T-helper 2 cell treated with Interferon-gamma antibody and Interleukin-4, amounts not matched to agents 100 ng/mL and 5 ng/mL, for 36 hours (primary cell): Measurements from ENCODE around the gene SUSD4. TPM values are rescaled to one million over a fixed set of nuclear protein-coding genes. Genes with fewer than 3 reads are reported as not detected.

Experiments used
- intact Hi-C: fragments of 100-400 bp; cut with micrococcal nuclease; formaldehyde crosslinking; loops from one replicate; pipeline ENCODE4 v1.15.1; 2023
- total RNA-seq: library from RNA; stranded (reverse); gene quantifications from 2 replicates; pipeline ENCODE4 v1.2.3, GENCODE V29; 2022

The SUSD4 gene
- total RNA-seq, 1 donor from 2014 or later: 2.4 TPM

DNA sequence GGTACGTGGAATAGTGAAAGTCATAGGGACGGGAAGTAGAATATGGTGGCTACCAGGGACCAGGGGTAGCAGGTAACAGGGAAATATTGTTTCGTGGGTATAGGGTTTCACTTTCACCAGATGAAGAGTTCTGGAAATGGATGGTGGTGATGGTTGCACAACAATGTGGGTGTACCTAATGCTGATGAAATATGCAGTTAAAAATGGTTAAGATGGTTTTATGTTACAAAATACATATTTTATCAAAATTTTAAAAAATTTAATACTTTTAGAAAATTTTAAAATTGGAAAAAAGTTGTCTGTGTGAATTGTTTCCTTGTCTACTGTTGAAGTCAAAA is 165.4 kb downstream of the SUSD4 start:
- intact Hi-C loops: no loop called here

DNA sequence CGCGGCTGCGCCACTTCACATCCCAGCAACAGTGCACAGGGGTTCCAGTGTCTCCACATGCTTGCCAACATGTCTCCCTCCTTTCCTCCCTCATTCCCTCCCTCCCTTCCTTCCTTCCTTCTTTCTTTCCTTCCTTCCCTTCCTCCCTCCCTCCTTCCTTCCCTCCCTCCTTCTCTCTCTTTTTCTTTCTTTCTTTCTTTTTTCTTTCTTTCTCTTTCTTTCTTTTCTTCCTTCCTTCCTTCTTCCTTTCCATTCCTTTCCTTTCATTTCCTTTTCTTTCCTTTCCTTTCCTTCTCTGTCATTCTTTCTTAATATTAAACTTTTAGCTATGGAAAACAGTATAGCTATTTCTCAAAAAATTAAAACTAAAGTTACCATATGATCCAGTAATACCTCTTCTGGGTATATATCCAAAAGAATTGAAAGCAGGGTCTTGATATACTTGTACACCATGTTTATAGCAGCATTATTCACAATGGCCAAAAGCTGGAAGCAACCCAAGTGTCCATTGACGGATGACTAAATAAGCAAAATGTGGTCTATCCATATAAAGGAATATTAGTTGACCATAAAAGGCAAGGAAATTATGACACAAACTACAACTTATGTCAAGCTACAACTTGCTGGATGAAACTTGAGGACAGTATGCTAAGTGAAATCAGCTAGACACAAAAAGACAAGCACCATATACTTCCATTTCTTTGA is 165.9 kb downstream of the SUSD4 start:
- intact Hi-C loops: no loop called here

DNA sequence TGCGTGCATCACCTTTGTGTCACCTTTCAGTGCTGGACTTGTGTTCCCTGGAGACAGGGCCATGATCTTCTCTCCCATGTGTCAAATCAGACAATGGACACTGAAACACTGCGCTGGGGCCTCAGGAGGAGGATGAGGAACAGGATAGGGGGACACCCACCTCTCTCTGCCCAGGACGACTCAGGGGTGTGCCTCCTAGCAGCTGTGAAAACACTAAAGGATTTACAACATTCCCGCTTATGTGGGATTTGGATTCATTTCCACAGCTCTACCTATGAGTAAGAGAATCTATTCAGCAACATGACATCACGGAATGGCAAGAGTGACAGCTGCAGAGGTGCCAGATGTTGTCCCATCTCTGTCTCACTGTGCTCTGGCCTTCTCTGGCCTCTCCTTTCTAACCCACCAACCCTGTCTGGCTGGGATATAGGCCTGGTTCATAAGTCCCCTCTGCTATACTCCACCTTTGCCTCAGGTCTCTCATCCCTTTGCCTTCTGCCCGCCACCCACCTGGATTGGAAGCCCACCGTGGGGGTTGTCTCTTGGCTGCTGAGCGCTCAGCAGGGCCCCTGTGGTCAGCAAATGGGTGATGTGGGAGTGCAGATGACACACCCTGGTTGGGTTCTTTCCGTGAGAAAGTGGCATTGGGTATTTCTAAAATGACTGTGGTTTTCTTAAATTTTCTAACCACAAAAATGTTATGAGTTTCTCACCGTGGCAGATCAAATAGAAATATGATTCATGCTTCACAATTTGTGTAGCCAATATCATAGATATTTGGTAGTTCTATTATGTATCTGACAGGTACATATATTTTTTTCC is 173.9 kb downstream of the SUSD4 start:
- intact Hi-C loops: loop anchor here (1.0 kb wide), 1 partner anchor 40 kb away; no protein-coding TSS in a partner anchor

DNA sequence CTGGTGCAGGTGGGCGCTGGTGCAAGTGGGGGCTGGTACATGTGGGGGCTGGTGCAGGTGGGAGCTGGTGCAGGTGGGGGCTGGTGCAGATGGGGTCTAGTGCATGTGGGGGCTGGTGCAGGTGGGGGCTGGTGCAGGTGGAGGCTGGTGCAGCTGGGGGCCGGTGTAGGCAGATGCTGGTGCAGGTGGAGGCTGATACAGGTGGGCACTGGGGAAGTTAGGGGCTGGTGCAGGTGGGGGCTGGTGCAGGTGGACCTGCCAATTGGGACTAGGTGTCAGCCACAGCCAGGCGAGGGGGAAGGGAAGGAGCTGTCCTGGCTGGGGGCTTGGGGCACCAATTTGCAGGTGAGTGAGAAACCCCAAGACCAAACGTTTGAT is 174.5 kb downstream of the SUSD4 start:
- intact Hi-C loops: no loop called here

DNA sequence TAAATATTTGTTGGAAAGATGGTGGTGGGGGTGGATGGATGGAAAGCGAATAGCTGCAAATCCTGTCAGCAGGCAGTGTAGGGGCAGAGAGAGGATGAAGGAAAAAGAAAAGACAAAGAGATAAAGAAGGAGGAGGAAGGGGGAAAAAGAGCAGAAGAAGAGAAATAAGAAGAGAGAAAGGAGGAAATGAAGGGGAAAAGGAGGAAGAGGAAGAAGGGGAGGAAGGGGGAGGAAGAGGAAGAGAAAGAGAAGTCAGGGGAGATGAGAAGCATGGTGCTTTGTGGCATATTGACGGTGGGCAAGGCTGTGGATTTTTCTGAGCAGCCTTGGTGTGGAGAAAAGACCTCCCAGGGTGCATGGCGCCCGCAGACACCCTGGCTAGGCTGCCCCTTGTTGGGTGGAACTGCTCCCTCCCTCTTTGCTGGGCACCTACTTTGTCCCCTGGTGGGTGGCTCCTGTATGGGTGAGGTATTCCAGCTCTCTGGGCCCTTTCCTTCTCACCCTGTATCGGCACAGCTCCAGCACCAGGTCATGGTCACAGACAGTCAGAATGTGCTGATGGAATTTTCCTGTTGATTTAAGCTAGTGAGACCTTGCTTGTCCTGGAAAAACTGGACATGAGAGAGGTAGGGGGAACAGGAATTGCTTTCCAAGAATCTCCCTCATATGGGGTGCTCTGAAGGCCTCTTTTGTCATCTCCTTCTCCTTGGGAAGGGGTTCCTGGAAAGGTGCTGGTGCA is 175.2 kb downstream of the SUSD4 start:
- intact Hi-C loops: no loop called here

DNA sequence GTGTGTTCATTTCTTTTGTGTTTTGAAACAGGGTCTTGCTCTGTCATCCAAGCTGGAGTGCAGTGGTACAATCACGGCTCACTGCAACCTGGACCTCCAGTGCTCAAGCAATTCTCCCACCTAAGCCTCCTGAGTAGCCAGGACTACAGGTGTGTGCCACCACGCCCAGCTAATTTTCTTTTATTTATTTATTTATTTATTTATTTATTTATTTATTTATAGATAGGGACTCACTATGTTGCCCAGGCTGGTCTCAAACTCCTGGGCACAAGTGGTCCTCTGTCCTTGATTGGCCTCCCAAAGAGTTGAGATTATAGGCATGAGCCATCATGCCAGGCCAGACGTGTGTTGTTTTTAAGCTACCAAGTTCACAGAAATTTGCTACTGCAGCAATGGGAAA is 177.2 kb downstream of the SUSD4 start:
- intact Hi-C loops: no loop called here

DNA sequence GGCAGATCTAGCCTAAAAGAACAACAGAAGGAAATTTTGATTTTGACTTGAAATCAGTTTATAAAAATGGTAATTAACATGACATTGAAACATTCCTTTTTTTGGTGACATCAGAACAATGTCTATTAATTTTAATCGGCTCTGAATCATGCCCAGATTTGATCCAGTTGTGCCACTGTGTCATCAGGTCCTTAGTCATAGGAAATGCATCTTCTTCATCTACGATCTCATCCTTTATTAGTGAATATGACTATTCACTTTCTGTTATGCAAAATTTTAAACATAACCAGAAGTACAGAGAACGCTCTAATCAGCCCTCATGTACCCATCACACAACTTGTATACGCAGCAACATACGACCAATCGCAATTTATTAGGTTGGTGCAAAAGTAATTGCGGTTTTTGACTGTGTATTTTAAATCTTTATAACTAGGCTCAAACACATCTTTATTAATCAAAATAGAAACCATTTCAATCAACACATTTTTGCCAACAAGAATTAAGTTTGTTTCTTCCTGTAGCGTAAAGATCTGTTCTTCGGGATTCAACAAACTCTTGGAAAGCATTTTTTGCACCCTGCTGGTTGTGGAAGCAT is 180.6 kb downstream of the SUSD4 start:
- intact Hi-C loops: no loop called here

DNA sequence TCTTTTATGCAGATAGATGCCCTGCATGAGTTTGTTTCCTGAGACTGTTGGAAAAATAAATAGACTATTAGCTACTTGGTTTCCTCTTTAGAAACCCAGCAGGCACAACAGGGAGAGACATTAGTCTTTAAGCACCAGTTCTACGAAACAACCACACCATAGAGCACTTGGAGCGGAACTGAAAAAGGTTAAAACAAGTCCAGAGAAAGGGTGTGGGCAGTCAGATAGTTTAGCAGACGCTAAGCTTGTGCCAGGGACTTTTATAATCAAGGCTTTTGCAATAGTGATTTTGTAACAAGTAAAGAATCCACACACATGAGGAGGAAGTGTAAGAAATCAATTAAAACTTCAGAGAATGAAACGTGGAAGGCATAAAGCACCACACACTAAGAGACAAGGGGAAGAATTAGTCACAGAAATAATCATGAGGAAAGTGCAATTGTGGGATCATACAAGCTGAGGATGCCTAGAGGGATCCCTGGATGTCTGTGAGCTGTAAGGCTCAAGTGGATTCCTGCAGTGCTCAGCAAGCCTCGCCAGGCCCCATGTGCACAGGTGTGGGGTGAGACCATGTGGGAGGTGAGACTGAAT is 183.2 kb downstream of the SUSD4 start:
- intact Hi-C loops: no loop called here

DNA sequence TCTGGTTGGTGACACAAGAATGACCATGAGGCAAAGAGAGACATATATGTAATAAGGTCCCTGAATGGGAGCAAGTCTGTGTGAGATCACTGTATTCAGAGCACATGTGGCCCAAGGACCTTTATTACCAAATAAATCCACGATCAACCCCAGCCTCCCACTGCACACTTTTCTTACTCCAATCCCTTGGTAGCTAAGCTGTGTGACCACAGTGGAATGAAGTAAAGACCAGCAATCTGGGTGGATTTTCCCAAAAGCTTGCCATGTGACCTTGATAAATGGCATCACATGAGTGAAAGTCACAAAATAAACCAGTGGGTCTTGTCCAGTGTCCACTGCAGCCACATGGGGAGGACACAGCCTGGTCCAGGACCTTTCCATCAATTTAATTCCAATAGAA is 184.2 kb downstream of the SUSD4 start:
- intact Hi-C loops: no loop called here

DNA sequence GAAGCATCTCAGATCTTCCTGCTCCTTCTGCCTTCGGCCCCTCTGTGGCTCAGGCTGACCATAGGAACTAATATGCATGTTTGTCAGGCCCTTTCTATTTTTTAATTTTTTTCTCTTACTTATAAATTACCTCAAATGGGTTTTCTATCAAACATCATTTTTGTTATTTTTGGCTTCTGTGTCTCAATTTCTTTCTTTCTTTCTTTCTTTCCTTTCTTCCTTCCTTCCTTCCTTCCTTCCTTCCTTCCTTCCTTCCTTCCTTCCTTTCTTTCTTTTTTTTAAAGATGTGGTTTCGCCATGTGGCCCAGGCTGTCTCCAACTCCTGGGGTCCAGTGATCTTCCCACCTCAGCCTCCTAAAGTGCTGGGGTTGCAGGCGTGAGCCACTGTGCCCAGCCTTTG is 184.7 kb downstream of the SUSD4 start:
- intact Hi-C loops: no loop called here

DNA sequence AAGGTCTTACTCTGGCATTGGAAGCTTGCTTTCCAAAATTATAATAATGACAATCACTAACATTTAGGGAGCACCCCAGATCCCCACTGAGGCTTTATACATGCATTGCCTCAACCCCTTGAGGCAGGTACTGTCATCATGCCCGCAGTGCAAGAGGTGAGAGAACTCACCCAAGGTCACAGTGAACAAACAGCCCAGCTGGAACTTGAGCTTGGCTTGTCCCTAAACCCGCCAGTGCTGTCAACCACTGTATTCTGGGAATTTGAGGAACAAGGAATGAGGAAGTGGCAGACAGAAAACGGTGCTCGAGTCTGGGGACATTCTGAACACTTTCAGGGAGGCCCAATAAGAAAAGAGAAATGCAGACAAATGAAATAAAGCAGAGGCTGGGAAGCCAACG is 186.3 kb downstream of the SUSD4 start:
- intact Hi-C loops: no loop called here

DNA sequence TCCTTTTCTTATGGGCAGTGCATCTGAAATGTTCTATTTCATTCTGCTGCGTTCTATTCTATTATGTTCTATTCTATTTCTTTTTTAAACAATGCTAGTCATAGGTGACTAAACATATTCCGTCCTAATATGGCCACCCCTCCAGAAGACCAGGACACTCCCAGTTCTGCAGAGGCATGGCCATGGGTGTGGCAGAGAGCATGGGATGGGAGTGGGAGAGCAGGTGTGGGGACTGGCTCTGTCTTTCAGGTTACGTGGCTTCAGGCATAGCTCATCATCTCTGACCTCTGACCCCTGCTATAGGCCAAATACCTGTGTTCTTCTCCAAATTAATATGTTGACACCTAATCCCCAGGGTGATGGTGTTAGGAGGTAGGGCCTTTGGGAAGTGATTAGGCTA is 187.5 kb downstream of the SUSD4 start:
- intact Hi-C loops: no loop called here

DNA sequence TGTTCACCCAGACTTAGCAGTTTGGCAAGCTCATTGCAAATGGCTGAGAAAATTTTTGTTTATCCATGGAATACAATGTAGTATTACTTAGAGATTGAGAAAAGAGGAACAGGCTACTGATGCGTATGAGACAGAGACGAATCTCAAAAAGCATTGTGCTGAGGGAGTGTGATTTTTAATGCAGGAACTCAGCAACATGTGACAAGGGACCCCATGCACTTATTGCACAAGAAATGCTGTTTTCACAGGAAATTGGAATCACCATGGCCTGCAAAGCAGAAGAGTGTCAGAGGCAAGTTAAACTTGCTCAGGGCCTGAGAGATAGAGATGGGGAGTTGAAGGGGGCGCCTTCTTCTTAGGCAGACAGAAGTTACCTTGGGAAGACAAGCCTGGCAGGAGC is 188.3 kb downstream of the SUSD4 start:
- intact Hi-C loops: no loop called here

DNA sequence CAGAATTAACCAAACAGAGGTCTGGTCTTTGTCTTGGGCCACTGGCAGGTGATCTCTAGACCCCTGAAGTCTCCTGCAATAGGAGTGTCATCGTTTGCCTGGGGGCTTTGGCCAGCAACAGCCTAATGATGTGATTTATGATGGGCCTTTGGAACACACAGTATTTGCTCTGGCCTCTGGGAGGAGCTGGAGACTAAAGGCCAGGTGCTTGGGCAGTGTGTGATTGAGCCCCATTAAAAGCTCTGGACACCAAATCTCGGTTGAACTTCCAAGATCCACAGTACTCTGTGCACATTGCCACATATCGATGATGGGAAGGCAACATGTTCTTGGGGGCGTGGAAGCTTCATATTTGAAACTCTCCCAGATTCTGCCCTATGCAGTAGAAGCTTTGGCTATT is 188.9 kb downstream of the SUSD4 start:
- intact Hi-C loops: no loop called here

Other genes starting within 250 kb of the SUSD4 start
- gene TLR5, start 220.9 kb downstream of the SUSD4 start, total RNA-seq: 0.61 and 0.86 TPM in 2 replicates
- not detected in 2 replicates for gene CCDC185, start 29.2 kb upstream of the SUSD4 start, total RNA-seq